CD1c-positive myeloid dendritic cell (primary cell): ENCODE data around the gene MCRS1.
"Not testable (repeated sequence)": the region's sequence is repeated elsewhere in the genome, so short reads cannot be mapped to it uniquely, and the experiment has no call there.

Experiments
- DNase-seq: peaks from one replicate; pipeline ENCODE4 v3.0.0-alpha.2; 2016; ENCODE audit errors: extremely low spot score

MCRS1 gene

DNA sequence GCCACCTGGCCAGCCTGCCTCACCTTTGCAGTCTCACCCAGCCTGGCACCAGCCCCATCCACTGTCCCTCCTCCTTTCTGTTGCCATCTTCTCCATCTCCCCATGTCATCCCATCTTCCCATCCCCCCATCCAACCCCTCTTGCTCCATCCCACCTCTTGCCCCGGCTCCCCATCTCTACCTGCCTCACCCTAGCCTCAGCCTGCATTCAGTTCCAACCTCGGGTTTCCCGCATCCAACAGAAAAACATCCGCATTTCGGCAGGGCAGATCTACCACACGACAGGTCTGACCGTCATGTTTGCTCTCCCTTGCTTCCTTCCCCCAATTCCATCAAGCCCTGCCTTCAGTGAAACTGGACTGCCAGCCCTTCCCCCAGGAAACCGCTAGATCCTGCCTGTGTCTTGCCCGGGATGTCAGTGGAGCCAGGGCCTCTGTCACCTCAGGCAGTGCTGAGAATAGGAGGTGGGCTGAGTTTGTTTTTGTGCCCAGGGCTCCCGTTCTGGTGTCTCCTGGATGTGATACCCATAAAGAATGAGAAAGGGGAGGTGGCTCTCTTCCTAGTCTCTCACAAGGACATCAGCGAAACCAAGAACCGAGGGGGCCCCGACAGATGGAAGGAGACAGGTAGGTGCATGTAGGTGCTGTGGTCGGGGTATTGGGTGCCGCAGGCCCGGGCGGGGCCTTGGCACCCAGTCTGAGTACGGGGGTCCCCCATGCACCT lies 26.6 kb downstream of the MCRS1 start:
- no peak for DNase-seq

- no peak for DNase-seq
Observed at GRCh38 chr12:49540229-49541139, 27.5 kb downstream of the MCRS1 start.

- no peak for DNase-seq
Observed at GRCh38 chr12:49539406-49540228, 28.3 kb downstream of the MCRS1 start.

- DNase-seq = peak; percentile 84
Observed at GRCh38 chr12:49538510-49539403, 29.2 kb downstream of the MCRS1 start, which contains the start of gene KCNH3. Gene KCNH3 (plus strand): TSS chr12:49539030. CDS start chr12:49539417, 387 bp downstream.

DNA sequence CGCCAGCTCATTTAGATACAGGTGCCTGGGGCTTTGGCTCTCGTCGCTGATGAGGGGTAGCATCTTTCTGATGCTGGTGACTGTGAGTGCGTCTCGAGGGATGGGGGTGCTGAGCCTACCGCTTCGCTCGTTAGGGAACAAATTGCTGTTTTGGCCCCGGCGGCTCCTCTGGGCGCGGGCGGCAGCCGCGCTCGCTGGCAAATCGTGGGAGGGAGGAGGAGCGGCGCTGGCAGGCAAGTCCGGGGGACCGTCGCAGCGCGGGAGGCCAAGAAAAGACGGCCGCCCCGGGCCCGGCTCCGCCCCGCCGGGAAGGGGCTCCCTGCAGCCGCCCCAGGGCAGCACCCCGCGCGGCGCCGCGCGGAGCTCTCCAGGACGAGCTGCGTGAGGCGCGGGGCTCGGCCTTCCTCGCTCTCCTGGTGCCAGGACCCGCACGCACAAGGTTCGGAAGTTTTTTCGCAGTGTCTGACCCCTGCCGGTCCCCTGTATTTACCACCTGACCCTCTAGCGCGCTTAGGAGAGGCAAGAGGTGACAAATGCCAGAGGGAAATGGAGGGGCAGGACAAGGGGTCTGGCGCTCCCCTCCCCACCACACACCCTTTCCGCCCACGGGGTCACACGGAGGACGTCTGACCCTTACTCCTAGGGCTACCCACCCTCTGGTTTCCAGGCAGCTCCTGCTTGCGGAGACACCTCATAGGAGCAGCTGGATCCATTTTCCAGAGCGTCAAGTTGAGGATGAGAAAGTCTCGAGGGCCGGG lies 30.0 kb downstream of the MCRS1 start:
- peak; percentile 61 for DNase-seq

DNA sequence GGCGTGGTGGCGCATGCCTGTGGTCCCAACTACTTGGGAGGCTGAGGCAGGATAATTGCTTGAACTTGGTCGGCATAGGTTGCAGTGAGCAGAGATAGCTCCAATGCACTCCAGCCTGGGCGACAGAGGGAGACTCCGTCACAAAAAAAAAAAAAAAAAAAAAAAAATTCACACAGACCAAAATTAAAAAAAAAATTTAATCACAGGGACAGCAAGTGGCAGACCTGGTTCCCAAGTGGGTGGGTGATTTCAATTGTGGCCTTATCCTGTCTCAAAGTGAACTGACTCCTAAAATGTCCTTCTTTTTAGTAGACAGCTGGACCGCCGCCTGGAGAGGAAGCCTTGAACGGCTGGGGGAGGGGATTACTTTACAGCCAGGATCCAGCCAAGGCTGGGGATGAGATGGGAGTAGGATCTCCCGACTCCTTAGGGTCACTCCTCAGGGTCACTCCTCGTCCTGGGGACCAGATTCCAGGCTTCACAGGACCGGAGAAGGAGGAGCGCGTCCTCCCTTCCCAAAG lies 30.7 kb downstream of the MCRS1 start:
- DNase-seq = no peak

DNA sequence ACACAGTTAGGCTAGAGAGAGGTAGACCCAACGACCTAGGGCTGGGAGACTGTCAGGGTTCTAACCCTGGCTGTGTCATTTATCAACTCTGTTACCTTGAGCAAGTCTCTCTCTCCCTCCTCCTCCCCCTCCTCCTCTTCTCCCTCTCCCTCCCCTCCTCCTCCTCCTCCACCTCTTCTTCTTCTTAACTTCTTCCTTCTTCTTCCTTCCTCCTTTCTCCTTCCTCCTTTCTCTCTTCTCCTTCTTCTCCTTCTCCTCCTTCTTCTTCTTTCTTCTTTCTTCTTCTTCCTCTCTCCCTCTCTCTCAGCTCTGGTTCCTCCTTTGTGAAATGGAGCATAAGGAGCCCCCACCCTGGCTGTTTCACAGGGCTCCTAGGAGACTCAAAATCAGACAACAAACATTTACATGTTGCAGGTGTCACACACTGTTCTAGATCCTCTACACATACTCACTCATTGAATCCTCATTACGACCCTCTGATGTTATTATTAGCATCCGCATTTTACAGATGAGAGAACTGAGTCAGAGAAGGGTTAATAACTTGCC lies 31.3 kb downstream of the MCRS1 start:
- peak; percentile 33 for DNase-seq

DNA sequence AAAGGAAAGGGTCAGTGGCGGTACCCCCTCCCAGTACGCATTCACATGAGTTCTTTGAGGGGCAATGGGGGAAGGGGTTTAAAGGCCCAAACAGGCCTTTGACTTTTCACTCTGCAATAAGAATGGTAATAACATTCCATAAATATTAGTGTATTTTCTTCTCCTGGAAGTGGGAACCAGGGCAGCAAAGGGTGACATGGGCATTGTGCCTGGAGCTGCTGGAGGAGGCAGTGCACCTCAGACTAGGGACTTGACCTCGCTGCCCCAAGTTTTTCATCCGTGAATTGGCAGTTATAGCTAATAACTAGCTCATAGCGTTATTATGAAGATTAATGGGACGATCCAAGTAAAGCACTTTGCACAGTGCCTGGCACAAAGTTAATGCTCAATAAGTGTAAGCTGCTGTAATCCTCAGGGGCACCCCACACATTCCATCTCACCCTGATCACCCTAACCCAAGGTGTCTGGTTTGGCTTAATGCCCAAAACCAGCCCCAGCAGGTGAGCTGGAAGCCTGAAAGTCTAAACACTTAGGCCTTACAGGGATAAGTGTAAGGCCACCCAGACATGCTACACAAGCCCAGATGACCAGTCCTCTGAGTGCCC lies 31.9 kb downstream of the MCRS1 start:
- DNase-seq = no peak

DNA sequence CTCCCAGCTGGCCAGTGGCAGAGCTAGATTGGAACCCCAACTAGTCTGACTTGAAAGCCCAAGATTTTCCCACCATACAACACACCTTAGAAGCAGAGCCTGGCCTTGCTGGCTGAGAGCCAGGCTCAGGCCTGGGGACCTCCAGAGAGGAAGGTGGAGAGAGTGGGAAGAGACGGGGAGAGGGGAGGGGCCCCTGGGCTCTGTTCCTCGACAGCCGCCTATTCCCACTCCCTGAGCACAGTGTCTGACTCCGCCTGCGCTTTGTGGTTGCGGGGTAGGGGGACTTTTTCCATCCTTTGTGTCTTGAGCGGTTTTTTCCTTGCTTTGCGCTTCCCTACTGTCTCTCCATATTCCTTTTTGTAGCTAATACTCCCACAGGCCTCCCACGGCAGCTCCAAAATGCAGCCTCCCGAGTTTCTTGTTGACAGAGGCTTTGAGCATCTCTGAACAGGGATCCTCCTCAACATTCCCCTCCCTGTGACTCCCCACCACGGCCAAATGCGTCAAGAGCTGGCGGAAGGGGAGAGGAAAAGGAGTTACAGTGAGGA lies 33.1 kb downstream of the MCRS1 start:
- DNase-seq = no peak

- DNase-seq = not testable (repeated sequence)
Observed at GRCh38 chr12:49534122-49534521, 33.8 kb downstream of the MCRS1 start.

- no peak for DNase-seq
Observed at GRCh38 chr12:49533331-49533730, 34.6 kb downstream of the MCRS1 start.

- DNase-seq = no peak
Observed at GRCh38 chr12:49531745-49532144, 36.2 kb downstream of the MCRS1 start.

DNA sequence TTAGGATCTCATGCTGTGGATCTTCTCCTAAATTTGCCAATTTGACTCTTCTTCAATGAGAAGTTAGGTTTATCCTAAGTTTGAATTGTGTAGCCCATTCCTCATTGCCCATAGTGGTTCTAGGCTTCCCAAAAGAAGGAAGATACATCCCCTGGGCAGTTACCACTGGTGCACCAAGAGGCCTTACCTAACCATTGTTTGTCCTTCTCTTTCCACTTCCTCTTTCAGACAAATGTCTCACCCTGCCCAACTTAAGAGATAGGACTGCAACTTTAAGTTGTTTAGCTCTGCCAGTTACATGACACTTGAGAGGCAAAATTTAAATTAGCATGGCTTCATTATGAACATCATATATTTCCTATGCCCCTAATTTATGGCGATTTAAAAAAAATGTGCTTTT lies 38.5 kb downstream of the MCRS1 start:
- peak; percentile 40 for DNase-seq

- no peak for DNase-seq
Observed at GRCh38 chr12:49527361-49528130, 40.4 kb downstream of the MCRS1 start.

GRCh38 chr12:49525942-49526341 lies 42.0 kb downstream of the MCRS1 start:
- DNase-seq = no peak

- DNase-seq = no peak
Observed at GRCh38 chr12:49524660-49525324, 43.1 kb downstream of the MCRS1 start.

- no peak for DNase-seq
Observed at GRCh38 chr12:49521389-49521788, 46.6 kb downstream of the MCRS1 start.

- DNase-seq = no peak
Observed at GRCh38 chr12:49519574-49519936, 48.4 kb downstream of the MCRS1 start.
